Keratinocyte (primary cell): Measurements from ENCODE around the gene SMAD3.

Experiments
- CTCF ChIP-seq, 3 experiments: IDR thresholded peaks in 1 of 3; conservative IDR thresholded peaks in 1 of 3; optimal IDR thresholded peaks in 1 of 3; 2 replicates in 2 of 3; 3 replicates in 1 of 3; pipeline versions ENCODE3 to v1.5.1; 2011; ENCODE audit warnings: low read length in 3 of 3, mild to moderate bottlenecking in 3 of 3, moderate library complexity in 2 of 3, control low read depth in 1 of 3, inconsistent platforms in 1 of 3; ENCODE audit not compliant: insufficient read depth in 2 of 3; ENCODE audit errors: extremely low read depth in 1 of 3
- EZH2 ChIP-seq: IDR thresholded peaks from one replicate; pipeline ENCODE4 v1.6.1; 2012; ENCODE audit warnings: inconsistent platforms, mild to moderate bottlenecking, low read length, moderate library complexity

DNA sequence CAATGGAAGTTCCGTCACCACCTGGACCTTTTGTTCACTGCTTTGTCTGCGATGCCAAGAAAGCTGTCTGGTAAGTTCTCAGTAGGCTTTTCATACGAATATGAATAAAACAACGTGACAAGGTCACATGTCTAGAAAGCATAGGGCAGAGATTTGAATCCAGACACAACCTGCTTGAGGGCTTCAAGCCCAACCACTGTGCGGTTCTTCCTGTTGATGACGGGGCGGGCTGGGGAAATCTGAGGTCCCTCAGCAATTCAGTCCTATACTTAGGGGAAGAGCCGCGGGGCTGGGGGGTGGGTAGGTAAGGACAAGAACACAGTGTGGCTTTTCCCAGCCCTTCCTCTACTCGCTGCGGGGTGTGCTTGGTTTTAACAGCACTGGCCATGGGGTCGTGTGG, 32.4 kb upstream of the SMAD3 start:
- TF ChIP-seq CTCF (optimal IDR thresholded peaks at IDR 0.05 in 1 of 3, IDR thresholded peaks at IDR 0.05 in 1 of 3, conservative IDR thresholded peaks at IDR 0.05 in 1 of 3; ENCODE audit: extremely low read depth in 1 of 3, insufficient read depth in 2 of 3, low read length in 3 of 3) (no peak), EZH2 (no peak)
